ENCODE measurements around the gene RASL12. TPM values are rescaled to one million over a fixed set of nuclear protein-coding genes. Genes with fewer than 3 reads are reported as not detected.

Gene RASL12
- total RNA-seq, 1 donor = under 0.01 TPM

DNA sequence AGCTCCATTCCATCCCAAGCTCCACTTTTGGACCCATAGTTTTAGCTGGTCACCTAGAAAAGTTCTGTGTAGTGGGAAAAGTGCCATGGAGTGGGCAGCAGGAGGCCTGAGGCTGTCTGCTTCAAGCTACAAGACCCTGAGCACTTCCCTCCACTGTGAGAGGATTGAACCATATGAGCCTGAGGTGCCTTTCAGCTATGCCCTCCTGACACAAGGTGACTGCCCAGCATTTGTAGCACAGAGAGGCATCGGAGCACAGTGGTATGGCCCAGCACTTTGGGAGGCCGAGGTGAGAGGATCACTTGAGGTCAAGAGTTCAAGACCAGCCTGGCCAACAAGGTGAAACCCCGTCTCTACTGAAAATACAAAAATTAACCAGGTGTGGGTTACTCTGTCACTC is 4.8 kb upstream of the RASL12 start:
- no peak for DNase-seq (ENCODE audit: low read depth)
- no peak overlapping the region for H3K4me3 ChIP-seq (ENCODE audit: low read depth, low read length)
- no peak for TF ChIP-seq CTCF (IDR thresholded peaks at IDR 0.05; ENCODE audit: insufficient read depth, low read depth, low read length)

GRCh38 chr15:65072027-65072426 is 4.2 kb upstream of the RASL12 start:
- no peak for TF ChIP-seq CTCF (IDR thresholded peaks at IDR 0.05; ENCODE audit: insufficient read depth, low read depth, low read length)
- no peak for DNase-seq (ENCODE audit: low read depth)
- no peak overlapping the region for H3K4me3 ChIP-seq (ENCODE audit: low read depth, low read length)

DNA sequence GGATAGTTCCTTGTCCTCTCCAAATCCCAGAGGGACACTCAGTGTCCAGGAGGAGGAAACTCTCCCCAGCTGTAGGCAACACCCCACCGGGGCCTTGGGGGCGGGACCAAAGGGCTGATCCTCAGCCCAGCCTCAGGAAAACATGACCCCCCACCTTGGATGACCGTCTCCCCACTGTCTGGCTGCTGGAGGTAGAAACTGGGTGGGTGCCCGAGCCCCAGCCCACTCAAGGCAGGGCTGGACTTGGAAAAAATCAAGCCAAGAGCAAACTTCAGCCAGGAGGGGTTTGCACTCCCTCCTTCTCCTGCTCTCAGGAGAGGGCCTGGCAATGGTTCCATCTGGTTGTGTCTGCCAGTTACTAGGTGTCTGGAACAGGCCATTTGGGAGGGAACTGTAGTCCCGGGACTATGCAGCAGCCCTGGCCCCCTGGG is 3.6 kb upstream of the RASL12 start:
- DNase-seq (ENCODE audit: low read depth) = no peak
- no peak overlapping the region for H3K4me3 ChIP-seq (ENCODE audit: low read depth, low read length)
- no peak for TF ChIP-seq CTCF (IDR thresholded peaks at IDR 0.05; ENCODE audit: insufficient read depth, low read depth, low read length)

GRCh38 chr15:65069779-65070546 is 2.2 kb upstream of the RASL12 start:
- TF ChIP-seq CTCF (IDR thresholded peaks at IDR 0.05; ENCODE audit: insufficient read depth, low read depth, low read length) = no peak
- no peak overlapping the region for H3K4me3 ChIP-seq (ENCODE audit: low read depth, low read length)
- no peak for DNase-seq (ENCODE audit: low read depth)

DNA sequence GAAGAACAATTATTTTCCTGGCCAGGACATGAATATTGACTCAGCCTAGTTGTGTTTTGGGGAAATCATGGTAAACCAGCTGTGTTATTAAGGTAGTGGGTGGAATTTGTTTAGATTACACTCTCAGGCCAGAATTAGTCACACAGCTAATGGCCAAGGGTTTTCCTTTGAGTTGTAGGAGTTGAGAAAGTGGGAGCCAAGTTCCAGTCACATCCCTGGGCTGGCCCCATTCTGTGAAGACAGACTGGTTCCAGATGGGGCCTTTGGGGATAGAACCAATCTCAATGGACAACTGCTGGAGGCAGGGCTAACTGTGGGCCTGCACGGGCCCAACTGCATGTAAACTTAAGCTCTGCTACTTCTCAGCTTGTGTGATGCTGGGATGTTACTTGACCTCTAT is 1.4 kb upstream of the RASL12 start:
- TF ChIP-seq CTCF (IDR thresholded peaks at IDR 0.05; ENCODE audit: insufficient read depth, low read depth, low read length) = no peak
- peak; percentile 96 for DNase-seq (ENCODE audit: low read depth)
- no peak overlapping the region for H3K4me3 ChIP-seq (ENCODE audit: low read depth, low read length)

GRCh38 chr15:65068403-65068788 is 605 bp upstream of the RASL12 start:
- no peak for DNase-seq (ENCODE audit: low read depth)
- no peak overlapping the region for H3K4me3 ChIP-seq (ENCODE audit: low read depth, low read length)
- no peak for TF ChIP-seq CTCF (IDR thresholded peaks at IDR 0.05; ENCODE audit: insufficient read depth, low read depth, low read length)

DNA sequence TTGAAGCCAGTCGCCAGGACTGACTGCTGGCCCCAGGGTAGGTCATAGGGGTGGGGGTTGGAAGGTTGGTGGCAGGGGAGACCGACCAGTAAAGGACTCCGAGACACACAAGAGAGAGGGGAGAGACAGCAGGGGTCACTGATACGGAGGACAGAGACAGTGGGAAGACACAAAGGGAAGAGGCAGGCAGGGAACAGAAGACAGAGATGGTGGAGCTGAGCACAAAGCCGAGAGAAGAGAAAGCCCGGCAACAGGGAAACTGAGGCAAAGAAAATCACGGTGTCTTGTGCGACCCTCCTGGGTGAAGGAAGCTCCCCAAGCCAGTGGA is 510 bp downstream of the RASL12 start:
- no peak for DNase-seq (ENCODE audit: low read depth)
- peak overlapping the region; percentile 38 for H3K4me3 ChIP-seq (ENCODE audit: low read depth, low read length)
- no peak for TF ChIP-seq CTCF (IDR thresholded peaks at IDR 0.05; ENCODE audit: insufficient read depth, low read depth, low read length)

All from fibroblast of villous mesenchyme (primary cell).